ENCODE results near the gene AURKB.
"Not testable (repeated sequence)": the region's sequence is repeated elsewhere in the genome, so short reads cannot be mapped to it uniquely, and the experiment has no call there.

Gene AURKB

GRCh38 chr17:8209907-8210760 is at the start of gene AURKB:
TSS of gene AURKB (minus strand) at chr17:8210575. CDS start at chr17:8210224, 351 bp downstream.
- DNase-seq: no peak

GRCh38 chr17:8257801-8258200 is 47.4 kb upstream of the AURKB start:
- no peak for DNase-seq

GRCh38 chr17:8256691-8257090 is 46.3 kb upstream of the AURKB start:
- DNase-seq: no peak

GRCh38 chr17:8256291-8256690 is 45.9 kb upstream of the AURKB start:
- DNase-seq: no peak

GRCh38 chr17:8255499-8255898 is 45.1 kb upstream of the AURKB start:
- DNase-seq: no peak

- no peak for DNase-seq
These were observed 44.5 kb upstream of the AURKB start for GRCh38 chr17:8254881-8255280.

- no peak for DNase-seq
These were observed 43.4 kb upstream of the AURKB start for GRCh38 chr17:8253801-8254200.

- not testable (repeated sequence) for DNase-seq
These were observed 41.0 kb upstream of the AURKB start for GRCh38 chr17:8251411-8251810.

- DNase-seq: no peak
These were observed 39.5 kb upstream of the AURKB start for GRCh38 chr17:8249621-8250500.

- no peak for DNase-seq
These were observed 38.6 kb upstream of the AURKB start, which contains the start of gene PFAS for GRCh38 chr17:8248751-8249607. TSS of gene PFAS (plus strand) at chr17:8249289. CDS start at chr17:8253938, 4,649 bp downstream.

GRCh38 chr17:8244768-8245167 is 34.4 kb upstream of the AURKB start:
- DNase-seq: no peak

GRCh38 chr17:8243827-8244226 is 33.5 kb upstream of the AURKB start:
- DNase-seq: no peak

GRCh38 chr17:8237886-8238285 is 27.5 kb upstream of the AURKB start:
- DNase-seq: no peak

GRCh38 chr17:8237175-8237574 is 26.8 kb upstream of the AURKB start:
- no peak for DNase-seq

- no peak for DNase-seq
These were observed 25.3 kb upstream of the AURKB start for GRCh38 chr17:8235676-8236075.

GRCh38 chr17:8234361-8235270 is 24.2 kb upstream of the AURKB start:
- no peak for DNase-seq

- DNase-seq: no peak
These were observed 21.3 kb upstream of the AURKB start for GRCh38 chr17:8231701-8232100.

GRCh38 chr17:8227238-8227581 is 16.8 kb upstream of the AURKB start:
- DNase-seq: no peak

GRCh38 chr17:8226536-8227237 is 16.3 kb upstream of the AURKB start:
- DNase-seq: no peak

GRCh38 chr17:8225813-8226535 is 15.6 kb upstream of the AURKB start:
- no peak for DNase-seq

Measured in cortex of kidney (tissue), 1 donor.